ENCODE measurements around the gene CPXM2. TPM values are rescaled to one million over a fixed set of nuclear protein-coding genes. Genes with fewer than 3 reads are reported as not detected.

CPXM2 gene
- total and polyA plus RNA-seq, 2 donors (not counting 1 experiment from before 2014, with no cell fraction given): not detected

DNA sequence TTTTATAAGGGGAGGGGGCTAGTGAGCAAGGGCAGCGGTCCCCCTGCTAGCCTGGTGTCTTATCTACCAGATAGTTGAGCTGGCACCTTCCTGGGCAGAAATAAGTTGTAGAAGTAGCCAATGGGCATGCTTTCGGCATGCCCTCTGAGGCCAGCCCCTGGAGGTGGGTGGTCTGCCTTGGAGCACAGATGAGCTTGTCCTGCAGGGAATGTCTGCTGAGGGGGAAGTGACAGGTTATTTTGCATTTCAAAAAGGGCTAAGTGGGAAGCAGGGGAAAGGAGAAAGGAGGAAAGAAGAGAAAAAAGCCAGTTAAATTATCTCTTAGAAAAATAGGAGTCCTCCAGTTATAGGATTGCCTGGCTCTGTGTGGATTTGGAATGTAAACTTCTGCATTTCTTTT is 136.5 kb downstream of the CPXM2 start:
- ATAC-seq (ENCODE audit: low read depth): no peak
- peaks cover 11% of the 10 kb centered on the region for H3K9me3 Mint-ChIP-seq (ENCODE audit: insufficient read depth)
- no peak overlapping the region for H3K27ac ChIP-seq (ENCODE audit: low read length in 2 of 2)
- peaks cover 0 to 18% (median 0%) of the 10 kb centered on the region in 3 donors for H3K9me3 ChIP-seq (ENCODE audit: control extremely low read depth in 1 of 3, control insufficient read depth in 2 of 3, insufficient read depth in 1 of 3, low read length in 2 of 3)
- H3K4me1 ChIP-seq (ENCODE audit: control insufficient read depth in 2 of 2, insufficient read depth in 2 of 2, low read length in 2 of 2): no peaks in the 10 kb centered on the region
- H3K27me3 Mint-ChIP-seq: peaks cover 6% of the 10 kb centered on the region
- no peaks in the 10 kb centered on the region for H3K27me3 ChIP-seq (replicated peaks in 1 of 4; ENCODE audit: control extremely low read depth in 1 of 4, control insufficient read depth in 3 of 4, insufficient read depth in 4 of 4, low read length in 3 of 4)
- no peaks in the 10 kb centered on the region for H3K79me2 ChIP-seq (ENCODE audit: control insufficient read depth, insufficient read depth, low read length)
- H3K4me3 ChIP-seq (ENCODE audit: control extremely low read depth in 1 of 5, extremely low read depth in 1 of 5, insufficient read depth in 1 of 5, low read depth in 2 of 5, low read length in 4 of 5): no peak overlapping the region
- no peak overlapping the region for H3K27ac Mint-ChIP-seq
- WGBS (ENCODE audit: insufficient coverage): 64% methylated on average over 2 of the region's 2 CpGs
- DNase-seq: no peak
- ChIA-PET CTCF (interaction anchor here (0.5 kb wide), 1 partner anchor 10 kb away, joined by 8 read pairs; no protein-coding TSS in a partner anchor), POLR2A (no interaction called here)
- H3K4me3 Mint-ChIP-seq: no peak overlapping the region
- H2AFZ ChIP-seq (ENCODE audit: insufficient read depth, low read depth, low read length, poor library complexity, severe bottlenecking): no peak overlapping the region
- H3K36me3 ChIP-seq (replicated peaks in 1 of 2; ENCODE audit: control extremely low read depth in 1 of 2, control insufficient read depth in 1 of 2, extremely low read depth in 1 of 2, insufficient read depth in 2 of 2, low read length in 1 of 2): no peaks in the 10 kb centered on the region
- H4K20me1 ChIP-seq (ENCODE audit: control insufficient read depth, insufficient read depth, low read length, poor library complexity, severe bottlenecking): no peaks in the 10 kb centered on the region
- no peak overlapping the region for H3K9ac ChIP-seq (ENCODE audit: low read length)
- intact Hi-C loops (cut with micrococcal nuclease): no loop called here
- H3K4me1 Mint-ChIP-seq: no peaks in the 10 kb centered on the region
- H3K4me2 ChIP-seq (replicated peaks; ENCODE audit: low read depth, low read length, poor library complexity, severe bottlenecking): no peak overlapping the region
- TF ChIP-seq, protein P1, sequence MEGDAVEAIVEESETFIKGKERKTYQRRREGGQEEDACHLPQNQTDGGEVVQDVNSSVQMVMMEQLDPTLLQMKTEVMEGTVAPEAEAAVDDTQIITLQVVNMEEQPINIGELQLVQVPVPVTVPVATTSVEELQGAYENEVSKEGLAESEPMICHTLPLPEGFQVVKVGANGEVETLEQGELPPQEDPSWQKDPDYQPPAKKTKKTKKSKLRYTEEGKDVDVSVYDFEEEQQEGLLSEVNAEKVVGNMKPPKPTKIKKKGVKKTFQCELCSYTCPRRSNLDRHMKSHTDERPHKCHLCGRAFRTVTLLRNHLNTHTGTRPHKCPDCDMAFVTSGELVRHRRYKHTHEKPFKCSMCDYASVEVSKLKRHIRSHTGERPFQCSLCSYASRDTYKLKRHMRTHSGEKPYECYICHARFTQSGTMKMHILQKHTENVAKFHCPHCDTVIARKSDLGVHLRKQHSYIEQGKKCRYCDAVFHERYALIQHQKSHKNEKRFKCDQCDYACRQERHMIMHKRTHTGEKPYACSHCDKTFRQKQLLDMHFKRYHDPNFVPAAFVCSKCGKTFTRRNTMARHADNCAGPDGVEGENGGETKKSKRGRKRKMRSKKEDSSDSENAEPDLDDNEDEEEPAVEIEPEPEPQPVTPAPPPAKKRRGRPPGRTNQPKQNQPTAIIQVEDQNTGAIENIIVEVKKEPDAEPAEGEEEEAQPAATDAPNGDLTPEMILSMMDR (IDR thresholded peaks at IDR 0.05): no peak
- TF ChIP-seq EZH2 (IDR thresholded peaks at IDR 0.05; ENCODE audit: borderline replicate concordance, insufficient read depth, low read depth, low read length, poor library complexity, severe bottlenecking): no peak

DNA sequence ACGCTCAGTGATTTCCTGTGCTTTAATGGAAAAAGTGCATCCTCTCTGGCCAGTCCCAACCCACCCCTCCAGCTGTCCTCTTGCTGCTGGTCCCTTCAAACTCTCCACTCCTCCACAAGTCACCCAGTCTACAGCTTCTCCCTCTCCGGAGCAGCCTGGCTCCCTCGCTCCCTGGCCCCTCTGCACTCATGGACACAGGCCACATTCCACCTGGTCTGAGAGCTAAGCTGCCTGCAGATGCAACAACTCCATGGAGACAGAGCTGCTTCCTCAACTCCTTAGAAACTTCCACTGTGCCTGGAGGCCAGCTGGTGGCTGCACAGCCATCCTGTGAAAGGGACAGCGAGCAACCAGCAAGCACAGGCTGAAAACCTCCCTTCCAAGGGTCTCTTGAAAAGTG is 137.5 kb downstream of the CPXM2 start:
- Mint-ChIP-seq H3K4me1 (no peaks in the 10 kb centered on the region), H3K27me3 (peaks cover 6% of the 10 kb centered on the region), H3K27ac (no peak overlapping the region), H3K4me3 (no peak overlapping the region), H3K9me3 (ENCODE audit: insufficient read depth) (peaks cover 11% of the 10 kb centered on the region)
- DNase-seq (no peak), ATAC-seq (ENCODE audit: low read depth) (no peak)
- intact Hi-C loops (cut with micrococcal nuclease): no loop called here
- Histone ChIP-seq H3K9me3 (ENCODE audit: control extremely low read depth in 1 of 3, control insufficient read depth in 2 of 3, insufficient read depth in 1 of 3, low read length in 2 of 3) (peaks cover 0 to 19% (median 0%) of the 10 kb centered on the region in 3 donors), H2AFZ (ENCODE audit: insufficient read depth, low read depth, low read length, poor library complexity, severe bottlenecking) (no peak overlapping the region), H3K36me3 (replicated peaks in 1 of 2; ENCODE audit: control extremely low read depth in 1 of 2, control insufficient read depth in 1 of 2, extremely low read depth in 1 of 2, insufficient read depth in 2 of 2, low read length in 1 of 2) (no peaks in the 10 kb centered on the region), H4K20me1 (ENCODE audit: control insufficient read depth, insufficient read depth, low read length, poor library complexity, severe bottlenecking) (no peaks in the 10 kb centered on the region), H3K4me2 (replicated peaks; ENCODE audit: low read depth, low read length, poor library complexity, severe bottlenecking) (no peak overlapping the region), H3K27ac (ENCODE audit: low read length in 2 of 2) (no peak overlapping the region), H3K27me3 (replicated peaks in 1 of 4; ENCODE audit: control extremely low read depth in 1 of 4, control insufficient read depth in 3 of 4, insufficient read depth in 4 of 4, low read length in 3 of 4) (no peaks in the 10 kb centered on the region), H3K79me2 (ENCODE audit: control insufficient read depth, insufficient read depth, low read length) (no peaks in the 10 kb centered on the region), H3K4me1 (ENCODE audit: control insufficient read depth in 2 of 2, insufficient read depth in 2 of 2, low read length in 2 of 2) (no peaks in the 10 kb centered on the region), H3K4me3 (ENCODE audit: control extremely low read depth in 1 of 5, extremely low read depth in 1 of 5, insufficient read depth in 1 of 5, low read depth in 2 of 5, low read length in 4 of 5) (no peak overlapping the region), H3K9ac (ENCODE audit: low read length) (no peak overlapping the region)
- ChIA-PET POLR2A (no interaction called here), CTCF (no interaction called here)
- 78% methylated on average over 3 of the region's 4 CpGs for WGBS (ENCODE audit: insufficient coverage)
- TF ChIP-seq, protein P1 (IDR thresholded peaks at IDR 0.05): no peak
